ENCODE measurements around the gene TBCK. TPM values are rescaled to one million over a fixed set of nuclear protein-coding genes. Genes with fewer than 3 reads are reported as not detected.

The TBCK gene
- total and polyA plus RNA-seq, 9 of the 15 experiments (the other 6 are each of a cell fraction or from before 2014, with no cell fraction given) = 5.3 to 26.6 (median 16.2) TPM

GRCh38 chr4:106208481-106209460, 107.2 kb downstream of the TBCK start:
- no TSS peak for BruUV-seq (replicated peaks)
- Histone ChIP-seq H3K4me2 (ENCODE audit: insufficient read depth, low read length) (no peak overlapping the region), H3K27me3 (ENCODE audit: control insufficient read depth in 2 of 2, insufficient read depth in 2 of 2, low read length in 2 of 2) (no peaks in the 10 kb centered on the region), H3K27ac (ENCODE audit: extremely low read depth, low read depth, low read length) (no peak overlapping the region), H2AFZ (ENCODE audit: low read depth, low read length) (no peak overlapping the region), H3K9me1 (ENCODE audit: control insufficient read depth, insufficient read depth, low read length) (no peaks in the 10 kb centered on the region), H3K4me1 (replicated peaks in 1 of 2; ENCODE audit: control insufficient read depth in 2 of 2, insufficient read depth in 2 of 2, low read length in 2 of 2) (no peaks in the 10 kb centered on the region), H3K9me3 (replicated peaks; ENCODE audit: control insufficient read depth, insufficient read depth, low read depth, low read length) (no peaks in the 10 kb centered on the region), H3K79me2 (ENCODE audit: control insufficient read depth, insufficient read depth, low read length) (no peaks in the 10 kb centered on the region), H3K36me3 (ENCODE audit: control insufficient read depth, insufficient read depth, low read length) (peaks cover 2% of the 10 kb centered on the region; the same call in 1 of the 3 replicates), H4K20me1 (replicated peaks; ENCODE audit: control insufficient read depth, insufficient read depth, low read length) (no peaks in the 10 kb centered on the region), H3K9ac (ENCODE audit: insufficient read depth in 1 of 2, low read depth in 2 of 2, low read length in 2 of 2) (no peak overlapping the region), H3K4me3 (no peak overlapping the region)
- CTCF ChIA-PET (ENCODE audit: low intra/inter-chr PET ratio) = no interaction called here
- POLR2A ChIA-PET = no interaction called here
- FAIRE-seq = no peak
- TF ChIP-seq HCFC1 (IDR thresholded peaks at IDR 0.05; ENCODE audit: low read depth, low read length) = no peak
- TF ChIP-seq TAF9B (IDR thresholded peaks at IDR 0.05; ENCODE audit: partially characterized antibody) = no peak
- no peak for TF ChIP-seq FOXA1 (IDR thresholded peaks at IDR 0.05; ENCODE audit: borderline replicate concordance)
- no peak for TF ChIP-seq BMI1 (IDR thresholded peaks at IDR 0.05; ENCODE audit: low read length)
- TF ChIP-seq SMAD4 (CRISPR knock-in tag; conservative IDR thresholded peaks at IDR 0.05) = no peak
- TF ChIP-seq, protein P1, sequence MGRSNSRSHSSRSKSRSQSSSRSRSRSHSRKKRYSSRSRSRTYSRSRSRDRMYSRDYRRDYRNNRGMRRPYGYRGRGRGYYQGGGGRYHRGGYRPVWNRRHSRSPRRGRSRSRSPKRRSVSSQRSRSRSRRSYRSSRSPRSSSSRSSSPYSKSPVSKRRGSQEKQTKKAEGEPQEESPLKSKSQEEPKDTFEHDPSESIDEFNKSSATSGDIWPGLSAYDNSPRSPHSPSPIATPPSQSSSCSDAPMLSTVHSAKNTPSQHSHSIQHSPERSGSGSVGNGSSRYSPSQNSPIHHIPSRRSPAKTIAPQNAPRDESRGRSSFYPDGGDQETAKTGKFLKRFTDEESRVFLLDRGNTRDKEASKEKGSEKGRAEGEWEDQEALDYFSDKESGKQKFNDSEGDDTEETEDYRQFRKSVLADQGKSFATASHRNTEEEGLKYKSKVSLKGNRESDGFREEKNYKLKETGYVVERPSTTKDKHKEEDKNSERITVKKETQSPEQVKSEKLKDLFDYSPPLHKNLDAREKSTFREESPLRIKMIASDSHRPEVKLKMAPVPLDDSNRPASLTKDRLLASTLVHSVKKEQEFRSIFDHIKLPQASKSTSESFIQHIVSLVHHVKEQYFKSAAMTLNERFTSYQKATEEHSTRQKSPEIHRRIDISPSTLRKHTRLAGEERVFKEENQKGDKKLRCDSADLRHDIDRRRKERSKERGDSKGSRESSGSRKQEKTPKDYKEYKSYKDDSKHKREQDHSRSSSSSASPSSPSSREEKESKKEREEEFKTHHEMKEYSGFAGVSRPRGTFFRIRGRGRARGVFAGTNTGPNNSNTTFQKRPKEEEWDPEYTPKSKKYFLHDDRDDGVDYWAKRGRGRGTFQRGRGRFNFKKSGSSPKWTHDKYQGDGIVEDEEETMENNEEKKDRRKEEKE (IDR thresholded peaks at IDR 0.05; ENCODE audit: borderline replicate concordance in 1 of 2, control insufficient read depth in 1 of 2, low read depth in 2 of 2, low read length in 1 of 2) = no peak
- TF ChIP-seq ZNF395 (CRISPR knock-in tag; IDR thresholded peaks at IDR 0.05) = no peak
- no peak for TF ChIP-seq NR1H2 (CRISPR knock-in tag; IDR thresholded peaks at IDR 0.05)
- no peak for TF ChIP-seq ELF4 (CRISPR knock-in tag; IDR thresholded peaks at IDR 0.05)
- 91% methylated on average over 4 of the region's 5 CpGs for WGBS (ENCODE audit: insufficient coverage, low coverage, missing lambda C conversion rate)
- ATAC-seq = no peak; the same call in 2 of the 3 replicates
- in situ Hi-C loops (cut with MboI) = no loop called here
- DNase-seq (ENCODE audit: extremely low read depth in 1 of 4, low spot score in 3 of 4) = no peak
- intact Hi-C loops (cut with micrococcal nuclease) = no loop called here

Data from K562 (cell line).